ENCODE measurements around the gene PDE10A.
A peak's percentile ranks its signal among the peaks of the same experiment; 100 is the strongest.

Gene PDE10A

DNA sequence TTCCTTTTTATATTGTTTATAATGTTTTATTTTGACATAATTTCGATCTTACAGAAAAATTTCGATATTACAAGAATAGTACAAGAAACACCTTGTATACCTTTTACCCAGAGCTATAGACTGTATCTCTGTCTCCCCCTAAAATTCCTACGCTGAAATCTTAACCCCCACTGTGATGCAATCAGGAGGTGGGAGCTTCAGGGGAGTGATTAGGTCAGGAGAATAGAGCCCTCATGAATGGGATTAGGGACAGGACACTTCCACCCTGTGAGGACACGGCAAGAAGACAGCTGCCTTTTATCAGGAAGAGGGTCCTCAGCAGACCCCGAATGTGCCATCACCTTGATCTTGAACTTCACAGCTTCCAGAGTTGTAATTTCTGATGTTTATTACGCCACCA is 204.9 kb downstream of the PDE10A start:
- no peak for DNase-seq

DNA sequence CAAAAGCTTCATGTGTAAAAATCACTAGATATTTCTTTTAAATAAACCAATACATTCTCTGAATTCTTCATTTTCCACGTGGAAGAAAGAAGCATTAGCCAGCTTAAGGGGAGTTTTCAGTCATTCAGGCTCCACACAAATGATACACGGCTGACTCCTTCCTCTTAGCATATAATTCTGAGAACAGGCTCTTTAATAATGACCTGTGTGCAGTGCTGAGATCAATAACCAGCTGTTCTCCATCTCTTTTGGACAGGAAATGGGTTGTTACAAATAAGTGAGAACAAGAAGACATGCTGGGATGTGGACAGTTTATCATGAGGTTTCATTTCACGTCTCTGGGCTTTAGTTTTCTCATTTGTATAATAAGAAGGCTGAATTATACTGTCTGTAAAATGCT is 206.8 kb downstream of the PDE10A start:
- DNase-seq: no peak

DNA sequence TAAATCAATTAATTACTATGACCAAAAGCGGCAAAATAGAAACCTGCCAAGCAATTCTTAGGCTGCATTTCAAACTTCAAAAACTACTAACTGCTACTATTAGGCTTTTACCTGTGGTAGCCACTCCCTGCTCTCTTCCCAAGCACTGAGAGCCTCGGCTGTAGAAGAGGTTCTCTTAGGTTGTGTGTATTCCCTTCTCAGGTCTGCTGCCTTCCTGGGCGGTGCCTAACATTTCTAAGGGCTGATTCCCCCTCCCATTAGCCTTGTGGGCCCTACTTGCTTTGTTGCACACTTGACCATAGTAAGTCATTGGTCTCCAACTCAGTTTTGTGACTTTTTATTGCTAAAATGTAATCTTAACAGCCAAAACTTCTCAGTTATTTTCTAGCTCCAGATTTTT is 207.6 kb downstream of the PDE10A start:
- no peak for DNase-seq

DNA sequence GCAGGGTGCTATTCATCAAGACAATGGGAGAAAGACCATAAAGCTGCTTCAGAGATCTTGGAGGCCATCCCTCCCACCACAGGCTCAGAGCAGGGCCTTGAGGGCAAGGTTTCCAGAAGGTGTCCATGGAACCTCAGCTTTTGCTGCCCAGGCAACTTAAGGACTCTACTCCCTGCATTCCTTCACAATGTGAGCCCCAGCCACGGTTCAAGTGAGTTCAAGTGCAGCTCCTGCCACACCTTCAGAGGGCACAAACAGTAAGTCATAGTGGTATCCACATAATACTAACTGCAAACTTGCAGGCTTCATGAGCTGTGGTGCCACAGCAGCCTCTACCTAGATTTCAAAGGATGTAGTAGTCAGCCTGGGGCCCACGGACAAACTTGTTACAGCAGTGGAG is 209.6 kb downstream of the PDE10A start:
- no peak for DNase-seq

DNA sequence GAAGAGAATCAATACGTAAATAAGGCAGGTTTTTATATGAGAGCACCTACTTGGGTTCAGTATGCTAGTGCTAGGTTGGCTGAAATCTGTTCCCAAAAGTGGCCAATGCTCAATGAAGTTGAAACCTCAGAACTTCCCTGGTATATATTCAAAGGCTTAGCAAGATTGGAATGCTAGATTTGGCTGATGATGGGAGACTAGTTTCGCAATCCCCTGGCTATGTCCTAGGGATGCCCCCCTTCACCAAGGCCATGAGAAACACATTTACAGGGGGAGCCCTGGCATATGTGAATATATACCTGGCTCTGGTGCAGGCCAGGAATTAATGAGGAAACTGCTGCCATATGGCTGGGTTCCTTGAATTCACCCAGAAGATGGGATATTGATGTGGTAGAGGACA is 211.2 kb downstream of the PDE10A start:
- no peak for DNase-seq

DNA sequence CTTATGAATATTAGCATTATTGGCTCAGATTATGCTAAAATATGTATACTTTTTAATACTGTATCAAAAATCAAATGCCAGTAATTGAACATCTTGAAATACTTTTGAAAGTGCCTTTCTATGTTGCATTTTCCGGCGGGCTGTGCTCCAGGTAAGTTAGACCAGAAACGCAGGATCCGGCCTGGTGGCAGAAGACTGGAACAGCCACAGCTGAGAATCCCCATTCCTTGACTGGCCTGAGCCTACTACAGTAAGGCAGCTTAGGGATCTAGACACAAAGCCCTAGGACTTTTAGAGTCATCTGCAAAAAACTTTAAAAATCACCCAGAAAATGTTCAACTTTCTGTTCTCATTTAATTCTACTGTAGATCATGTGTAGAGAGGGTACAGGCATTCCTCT is 214.8 kb downstream of the PDE10A start:
- no peak for DNase-seq

DNA sequence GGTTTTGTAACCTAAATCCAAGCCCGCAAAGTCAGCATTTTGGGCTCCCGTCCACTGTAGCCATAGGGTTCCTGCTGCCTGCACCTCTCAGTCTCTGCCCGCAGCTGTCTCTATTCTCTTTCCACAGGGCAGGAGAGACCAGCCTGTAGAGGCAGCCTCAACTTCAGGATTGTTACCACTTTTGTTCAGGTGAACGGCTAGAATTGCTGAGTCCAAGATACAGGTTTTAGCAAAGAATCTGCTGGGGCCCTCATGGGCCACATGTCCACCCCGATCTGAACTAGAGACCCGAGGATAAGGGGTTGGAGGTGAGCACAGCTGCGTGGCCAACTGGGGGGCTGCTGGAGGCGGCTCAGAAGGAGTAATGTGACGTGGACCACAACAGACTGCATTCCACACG is 215.9 kb downstream of the PDE10A start:
- DNase-seq: no peak

DNA sequence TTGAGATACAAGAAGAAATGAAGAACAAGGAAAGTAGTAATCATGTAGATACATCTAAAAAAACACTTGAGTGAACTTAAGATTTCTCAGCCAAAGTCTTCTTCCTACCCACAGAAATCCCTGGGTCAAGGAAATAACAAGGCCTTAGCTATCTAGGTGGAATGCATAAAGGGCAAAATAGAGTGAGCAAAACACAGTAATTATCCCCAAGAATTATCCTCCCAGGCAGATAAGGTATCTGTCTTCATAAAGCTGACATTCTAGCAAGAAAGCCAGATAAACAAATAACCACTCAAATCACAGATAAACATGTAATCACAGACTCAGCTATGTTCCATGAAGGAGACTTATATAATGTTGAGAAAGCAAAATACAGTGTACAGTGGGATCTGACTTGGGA is 216.7 kb downstream of the PDE10A start:
- no peak for DNase-seq

DNA sequence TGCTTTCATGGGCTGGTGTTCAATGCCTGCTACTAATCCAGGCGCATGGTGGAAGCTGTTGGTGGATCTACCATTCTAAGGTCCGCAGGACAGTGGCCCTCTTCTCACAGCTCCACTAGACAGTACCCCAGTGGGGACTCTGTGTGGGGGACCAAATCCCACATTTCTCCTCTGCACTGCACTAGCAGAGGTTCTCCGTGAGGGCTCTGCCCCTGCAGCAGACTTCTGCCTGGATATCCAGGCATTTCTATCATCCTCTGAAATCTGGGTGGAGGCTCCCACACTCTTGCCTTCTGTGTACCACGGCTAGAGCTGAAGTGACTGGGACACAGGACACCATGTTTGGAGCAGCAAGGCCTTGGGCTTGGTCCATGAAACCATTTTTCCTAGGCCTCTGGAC is 219.6 kb downstream of the PDE10A start:
- no peak for DNase-seq

DNA sequence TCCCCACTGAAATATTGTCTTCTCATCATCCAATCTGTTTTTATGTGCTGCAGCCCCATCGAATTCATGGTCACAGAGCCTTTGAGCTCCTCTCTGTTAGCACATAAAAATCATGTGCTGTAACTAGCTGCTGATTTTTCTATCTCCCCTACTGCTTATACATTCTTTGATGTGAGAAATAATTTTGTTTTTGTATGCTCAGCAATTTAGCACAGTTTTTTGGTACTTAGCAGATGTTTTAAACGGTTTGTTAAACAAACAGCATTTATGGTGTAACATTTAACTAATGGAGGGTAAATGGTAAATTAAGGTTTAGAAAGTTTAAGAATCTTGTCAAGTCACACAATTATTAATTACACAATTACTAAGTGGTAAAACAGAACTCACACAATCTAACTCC is 221.9 kb downstream of the PDE10A start:
- no peak for DNase-seq

DNA sequence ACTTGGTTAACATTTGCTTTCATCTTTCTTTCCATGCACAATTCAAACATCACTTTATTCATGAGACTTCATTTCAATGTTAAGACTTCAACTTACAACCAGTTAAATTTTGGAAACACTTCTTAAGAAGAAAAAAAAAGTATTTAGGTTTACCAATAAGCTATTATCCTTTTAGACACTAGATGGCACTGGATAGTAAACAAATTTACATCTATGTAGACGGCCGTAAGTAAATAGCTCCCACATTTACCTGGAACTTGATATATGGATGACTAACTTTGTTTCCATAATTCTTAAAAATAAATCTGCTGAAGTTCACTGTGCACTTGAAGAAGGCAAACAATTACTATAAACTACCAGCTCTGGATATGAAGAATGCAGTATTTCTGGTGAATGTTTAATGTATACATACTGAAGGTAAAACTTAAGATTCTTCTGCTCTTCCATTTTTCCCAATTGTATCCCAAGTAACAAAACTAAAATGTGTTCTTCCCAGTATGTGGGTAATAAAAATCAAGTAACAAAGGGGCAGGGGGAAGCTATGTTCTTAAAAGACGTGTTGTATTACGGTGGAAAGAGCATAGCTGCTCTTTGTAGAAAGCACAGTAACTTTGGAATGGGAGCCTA is 223.0 kb downstream of the PDE10A start:
- peak; percentile 33 for DNase-seq

DNA sequence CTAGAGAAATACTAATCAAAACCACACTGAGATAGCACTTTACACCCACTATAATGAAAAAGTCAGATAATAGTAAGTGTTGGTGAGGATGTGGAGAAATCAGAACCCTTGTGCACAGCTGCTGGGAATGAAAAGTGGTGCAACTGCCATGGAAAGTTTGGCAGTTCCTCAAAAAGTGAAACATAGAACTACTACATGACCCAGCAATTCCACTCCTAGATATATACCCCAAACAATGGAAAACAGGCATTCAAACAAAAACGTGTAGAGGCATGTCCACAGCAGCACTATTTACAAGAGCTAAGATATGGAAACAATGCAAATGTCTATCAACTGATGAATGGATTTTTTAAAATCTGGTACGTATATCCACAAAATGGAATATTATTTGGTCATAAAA is 236.1 kb downstream of the PDE10A start:
- DNase-seq: no peak

DNA sequence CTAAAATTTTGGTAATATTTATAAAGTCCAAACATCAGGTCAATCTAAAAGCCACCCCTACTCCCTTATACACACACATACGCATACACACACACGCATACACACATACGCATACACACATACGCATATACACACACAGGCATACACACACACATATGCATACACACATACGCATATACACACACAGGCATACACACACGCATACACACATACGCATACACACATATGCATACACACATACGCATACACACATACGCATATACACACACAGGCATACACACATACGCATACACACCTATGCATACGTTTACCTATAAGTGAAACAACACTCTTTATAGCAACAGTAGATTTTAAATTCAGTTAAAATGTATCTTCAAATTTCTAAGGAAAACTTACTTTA is 240.8 kb downstream of the PDE10A start:
- DNase-seq: no peak

DNA sequence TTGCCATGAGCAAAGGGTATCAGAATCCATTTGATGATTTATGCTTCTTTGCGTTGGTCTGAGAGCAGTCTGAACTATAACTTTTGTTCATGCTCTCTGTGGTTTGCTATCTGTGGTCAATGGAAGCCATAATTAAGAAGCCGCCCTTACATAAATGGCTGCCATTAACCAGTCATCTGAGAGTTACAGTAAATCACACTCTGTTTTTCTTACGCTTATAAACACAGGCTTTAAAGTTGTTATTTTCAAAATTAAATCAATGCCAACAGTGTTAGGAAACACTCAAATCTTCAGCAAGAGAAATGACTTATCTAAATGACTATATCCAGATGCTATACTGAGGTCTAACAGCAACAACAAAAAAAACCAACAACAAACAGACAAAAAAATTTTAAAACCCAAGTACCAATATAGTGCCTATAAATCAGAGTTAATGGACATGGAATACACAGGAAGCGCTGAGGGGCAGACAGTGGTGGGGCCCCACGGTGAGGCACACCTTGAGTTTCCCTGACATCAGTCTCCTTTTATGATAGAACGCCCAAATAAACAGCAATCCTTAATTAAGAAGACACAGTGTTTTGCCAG is 245.7 kb downstream of the PDE10A start:
- no peak for DNase-seq

DNA sequence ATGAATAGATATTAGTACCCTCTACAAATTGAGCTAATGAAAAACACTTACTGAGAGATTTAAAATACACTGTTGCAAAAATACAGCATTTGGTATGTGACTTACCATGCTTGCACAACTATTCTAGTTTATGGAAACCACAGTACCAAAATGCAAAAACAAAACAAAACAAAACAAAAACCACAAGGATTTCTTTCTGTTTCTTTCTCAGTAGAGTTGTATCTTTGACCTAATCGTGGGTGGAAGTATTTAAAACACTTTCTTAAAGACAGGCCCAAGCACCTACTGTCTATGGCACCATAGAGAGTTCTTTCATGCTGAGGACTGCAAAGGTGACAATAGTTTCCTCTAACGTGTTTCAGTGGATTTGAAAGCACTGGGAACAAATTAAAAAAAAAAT is 258.3 kb downstream of the PDE10A start:
- no peak for DNase-seq

DNA sequence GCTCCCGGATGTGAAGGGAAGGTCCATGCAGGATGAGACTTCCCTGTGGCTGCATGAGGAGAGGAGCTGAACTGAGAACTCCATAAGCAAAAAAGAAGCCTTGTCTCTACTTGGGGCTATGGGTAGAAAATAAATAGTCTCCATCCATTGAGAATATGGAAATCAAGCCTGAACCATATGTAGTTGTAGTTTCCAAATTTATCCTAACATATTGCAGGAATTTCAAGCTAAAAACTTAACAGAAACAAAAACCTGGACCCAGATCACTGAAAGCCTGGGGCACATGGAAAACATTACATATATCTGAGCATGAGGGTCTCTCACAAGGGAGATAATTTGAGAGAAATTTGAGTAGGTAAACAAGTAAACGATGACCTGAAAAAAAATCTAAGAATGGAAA is 258.7 kb downstream of the PDE10A start:
- DNase-seq: no peak

DNA sequence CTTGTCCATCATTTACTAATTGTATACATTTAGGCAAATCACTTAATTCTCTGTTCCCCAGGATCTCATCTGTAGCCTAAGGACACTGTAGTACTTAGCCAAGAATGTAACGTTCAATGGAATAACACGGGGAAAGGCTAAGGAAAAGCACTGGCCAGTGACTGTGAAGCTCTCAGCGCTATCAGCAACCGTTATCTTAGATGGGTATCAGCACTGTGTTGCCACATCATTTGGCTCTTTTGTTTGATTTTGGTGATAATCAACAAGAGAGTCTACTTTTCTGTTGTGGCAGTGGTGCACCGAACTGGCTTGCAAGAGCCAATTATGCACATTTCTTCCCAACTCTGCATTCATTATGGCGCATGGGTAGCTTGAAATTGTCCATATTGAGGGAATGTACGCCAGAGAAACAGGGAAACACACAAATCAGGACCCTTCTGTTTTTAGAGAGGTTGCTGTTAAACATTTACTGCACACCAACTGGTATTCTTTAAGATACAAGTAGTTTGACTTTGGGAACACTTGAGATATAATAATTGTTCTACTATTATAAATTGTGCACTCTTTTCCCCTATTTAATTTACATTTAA is 259.9 kb downstream of the PDE10A start:
- no peak for DNase-seq

DNA sequence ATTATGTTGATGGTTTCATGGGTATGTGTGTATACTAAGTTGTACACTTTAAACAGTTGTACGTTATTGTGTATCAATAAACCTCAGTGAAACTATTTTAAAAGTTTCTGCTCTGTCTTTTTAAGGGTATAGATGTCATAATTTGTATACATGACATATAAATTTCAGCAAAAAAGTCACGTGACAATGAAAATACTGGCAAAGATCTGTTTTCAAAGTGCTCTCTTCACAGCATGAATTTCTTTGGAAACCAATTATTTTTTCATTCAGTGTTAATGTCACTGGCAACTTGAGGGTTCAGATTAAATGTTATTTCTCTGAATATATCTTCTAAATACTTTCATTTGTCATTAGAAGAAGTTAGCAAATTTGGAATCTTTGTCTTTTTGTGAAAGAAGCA is 261.9 kb downstream of the PDE10A start:
- DNase-seq: no peak

DNA sequence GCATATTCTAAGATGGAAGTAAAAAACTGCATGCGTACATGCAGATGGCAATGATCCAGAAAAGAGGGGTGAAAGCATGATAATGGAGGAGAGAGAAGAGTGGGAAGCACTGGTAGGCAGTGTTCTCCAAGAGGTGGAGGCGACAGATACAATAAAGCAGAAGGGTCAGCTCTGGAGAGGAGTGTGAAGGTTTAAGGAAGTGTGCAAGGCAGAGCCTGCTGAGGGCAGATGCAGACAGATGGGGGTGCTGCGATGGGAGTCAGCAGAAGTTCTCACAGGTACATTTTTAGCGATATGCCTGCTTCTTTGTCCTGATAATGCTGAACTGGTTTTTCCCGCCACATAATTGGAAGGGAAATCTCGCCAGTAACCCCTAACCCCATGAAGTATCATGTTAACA is 272.6 kb downstream of the PDE10A start:
- no peak for DNase-seq

DNA sequence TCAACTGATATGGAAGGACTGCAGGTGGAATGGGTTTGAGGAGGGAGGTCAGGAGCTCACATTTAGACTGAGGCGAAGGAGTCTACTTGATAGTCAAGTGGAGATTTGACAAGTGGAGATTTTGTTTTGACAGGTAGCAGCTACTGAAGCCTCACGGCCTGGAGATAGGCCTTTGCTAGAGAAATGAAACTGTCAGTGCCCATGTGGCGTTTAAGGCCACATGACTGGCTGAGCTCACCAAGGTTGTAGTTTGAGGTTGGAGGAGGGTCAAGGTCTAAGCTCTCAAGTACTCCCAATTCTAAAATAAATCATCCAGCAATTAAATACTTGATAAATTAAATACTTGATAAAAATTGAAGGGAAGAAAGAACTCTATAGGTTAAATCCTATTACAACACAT is 273.5 kb downstream of the PDE10A start:
- no peak for DNase-seq

DNA sequence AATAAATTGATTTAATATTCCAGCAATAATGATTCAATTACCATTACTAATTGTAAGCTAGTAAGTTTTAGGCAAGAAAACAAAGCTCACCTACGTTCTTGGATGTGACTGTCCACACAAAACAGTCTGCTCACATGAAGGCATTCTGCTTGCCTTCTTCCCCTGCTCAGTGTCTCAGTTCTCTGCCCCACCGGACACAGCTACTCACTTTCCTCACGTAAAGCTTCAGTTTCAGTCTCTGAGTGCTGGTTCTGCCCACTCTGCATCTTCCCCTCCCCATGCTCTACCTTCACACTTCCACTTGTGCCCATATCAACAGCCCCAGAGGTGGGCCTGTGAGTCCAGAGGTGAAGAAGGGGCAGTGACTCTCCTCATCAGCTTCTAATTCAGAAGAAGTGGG is 279.7 kb downstream of the PDE10A start:
- no peak for DNase-seq

DNA sequence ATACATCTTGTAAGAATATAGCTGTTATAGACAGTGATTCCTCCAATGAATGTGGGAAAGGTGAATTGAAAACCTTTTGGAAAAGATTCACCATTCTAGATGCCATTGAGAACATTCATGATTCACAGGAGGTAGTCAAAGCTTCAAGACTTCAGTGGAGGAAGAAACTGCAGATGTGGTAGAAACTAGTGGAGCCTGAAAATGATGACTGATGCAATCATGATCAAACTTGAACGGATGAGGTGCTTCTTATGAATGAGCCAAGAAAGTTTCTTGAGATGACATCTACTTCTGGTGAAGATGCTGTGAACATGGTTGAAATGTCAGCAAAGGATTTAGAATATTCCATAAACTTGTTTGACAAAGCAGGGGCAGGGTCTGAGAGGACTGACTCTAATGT is 286.9 kb downstream of the PDE10A start:
- DNase-seq: no peak

DNA sequence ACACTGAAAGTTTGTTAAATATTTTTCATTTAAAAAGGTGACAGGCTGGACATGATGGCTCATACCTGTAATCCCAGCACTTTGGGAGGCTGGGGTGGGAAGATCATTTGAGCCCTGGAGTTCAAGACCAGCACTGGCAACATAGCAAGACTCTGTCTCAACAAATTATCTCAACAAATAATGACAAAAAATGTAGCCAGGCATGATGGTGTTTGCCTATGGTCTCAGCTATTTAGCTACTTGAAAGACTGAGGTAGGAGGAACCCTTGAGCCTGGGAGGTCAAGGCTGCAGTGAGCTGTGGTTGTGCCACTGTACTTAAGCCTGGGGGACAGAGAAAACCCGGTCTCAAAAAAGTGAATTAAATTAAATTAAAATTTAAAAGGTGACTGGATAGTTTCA is 297.7 kb downstream of the PDE10A start:
- no peak for DNase-seq

DNA sequence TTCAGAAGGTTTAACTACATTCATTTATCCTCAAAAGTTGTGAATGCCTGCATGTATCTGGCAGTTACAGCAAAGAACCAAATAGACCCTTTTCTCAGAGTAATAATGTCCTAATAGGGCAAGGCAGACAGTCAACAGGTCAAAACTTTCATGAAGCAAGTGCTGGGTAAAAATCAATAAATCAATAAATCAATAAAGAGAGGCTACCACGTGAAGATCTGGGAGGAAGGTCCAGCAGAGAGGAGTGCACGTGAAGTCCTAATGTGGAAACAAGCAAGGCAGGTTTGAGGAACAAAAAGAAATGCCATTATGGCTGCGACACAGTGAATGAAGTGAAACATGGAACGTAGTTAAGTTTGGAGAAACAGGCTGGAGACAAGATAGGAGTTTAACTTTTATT is 317.3 kb downstream of the PDE10A start:
- DNase-seq: no peak

DNA sequence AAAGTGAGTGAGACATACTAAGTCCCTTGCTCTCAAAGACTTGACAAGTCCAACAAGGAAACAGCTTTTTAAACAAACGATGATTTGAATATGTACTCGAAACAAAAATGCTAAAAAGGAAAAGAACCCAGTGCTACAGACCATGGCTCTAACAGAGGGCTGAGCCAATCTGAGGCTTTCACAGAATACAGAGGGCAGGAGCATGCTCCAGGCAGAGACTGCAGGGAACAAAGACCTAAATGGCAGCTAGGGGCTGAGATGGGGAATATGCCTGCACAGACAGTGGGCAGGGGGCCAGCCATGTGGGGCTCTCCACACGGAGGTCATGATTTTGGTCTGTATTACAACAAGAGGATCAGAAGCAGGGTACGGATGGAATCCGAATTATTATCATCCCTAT is 322.5 kb downstream of the PDE10A start:
- no peak for DNase-seq

Measured in fibroblast of skin of right quadriceps (primary cell).